GM06990 (cell line): ENCODE data around the gene IER3.

Experiments
- DNase-seq: peaks from one replicate; pipeline ENCODE4 v3.0.0-alpha.2; 2011; ENCODE audit not compliant: insufficient read length; ENCODE audit errors: extremely low read depth
- H3K27me3 ChIP-seq: replicated peaks from 2 replicates; pipeline ENCODE4 v1.6.0; 2011; ENCODE audit warnings: low read length; ENCODE audit not compliant: control insufficient read depth, insufficient read depth
- H3K36me3 ChIP-seq: 2 replicates; pipeline ENCODE4 v1.5.1; 2011; ENCODE audit warnings: low read length; ENCODE audit not compliant: control insufficient read depth, insufficient read depth
- H3K4me3 ChIP-seq: replicated peaks from 2 replicates; pipeline ENCODE4 v1.5.1; 2011; ENCODE audit warnings: low read depth, mild to moderate bottlenecking, control low read depth, low read length
- CTCF ChIP-seq: IDR thresholded peaks from 2 replicates; pipeline ENCODE4 v1.5.1; 2011; ENCODE audit warnings: low read length, control low read depth, mild to moderate bottlenecking, inconsistent platforms; ENCODE audit not compliant: insufficient read depth, poor library complexity, severe bottlenecking

IER3 gene

GRCh38 chr6:30711758-30712380 lies 32.5 kb downstream of the IER3 start:
- H3K36me3 ChIP-seq, result peaks cover 17% of the 10 kb centered on the region
- DNase-seq, result no peak
- H3K4me3 ChIP-seq, result no peak overlapping the region
- H3K27me3 ChIP-seq, result no peaks in the 10 kb centered on the region
- no peak for TF ChIP-seq CTCF

- DNase-seq, result no peak
- no peaks in the 10 kb centered on the region for H3K27me3 ChIP-seq
- no peak for TF ChIP-seq CTCF
- no peak overlapping the region for H3K4me3 ChIP-seq
- H3K36me3 ChIP-seq, result peaks cover 21% of the 10 kb centered on the region
Measured at GRCh38 chr6:30709101-30709868, 35.1 kb downstream of the IER3 start.

- peaks cover 16% of the 10 kb centered on the region for H3K36me3 ChIP-seq
- H3K4me3 ChIP-seq, result no peak overlapping the region
- no peaks in the 10 kb centered on the region for H3K27me3 ChIP-seq
- DNase-seq, result no peak
- TF ChIP-seq CTCF, result no peak
Measured at GRCh38 chr6:30707281-30707850, 37.0 kb downstream of the IER3 start.

- Histone ChIP-seq H3K27me3 (no peaks in the 10 kb centered on the region), H3K4me3 (no peak overlapping the region), H3K36me3 (peaks cover 8% of the 10 kb centered on the region)
- TF ChIP-seq CTCF, result no peak
- no peak for DNase-seq
Measured at GRCh38 chr6:30705620-30706019, 38.7 kb downstream of the IER3 start.

GRCh38 chr6:30703821-30704220 lies 40.5 kb downstream of the IER3 start:
- Histone ChIP-seq H3K4me3 (no peak overlapping the region), H3K27me3 (no peaks in the 10 kb centered on the region), H3K36me3 (peaks cover 11% of the 10 kb centered on the region)
- no peak for TF ChIP-seq CTCF
- no peak for DNase-seq
